ENCODE data around the gene BYSL. TPM values are rescaled to one million over a fixed set of nuclear protein-coding genes. Genes with fewer than 3 reads are reported as not detected.

The BYSL gene
- total RNA-seq, 5 donors from 2014 or later (not counting 1 experiment from before 2014, with no cell fraction given), result 3.5 to 20.5 (median 15.0) TPM

- WGBS (ENCODE audit: insufficient coverage), result 100% methylated on average over 1 of the region's 2 CpGs
- POLR2A ChIA-PET, result no interaction called here
- peaks cover 25% of the 10 kb centered on the region for H3K36me3 Mint-ChIP-seq
- H3K36me3 ChIP-seq (ENCODE audit: control insufficient read depth in 2 of 2, extremely low read depth in 1 of 2, insufficient read depth in 1 of 2, low read length in 1 of 2), result peaks cover 7 to 30% of the 10 kb centered on the region in 2 donors
- DNase-seq (no peak), ATAC-seq (replicated peaks in 1 of 4) (no peak)
- no peaks in the 10 kb centered on the region for H3K27me3 Mint-ChIP-seq
- H3K4me3 ChIP-seq (ENCODE audit: control insufficient read depth in 1 of 2, extremely low read depth in 1 of 2, low read length in 1 of 2), result no peak overlapping the region
- CTCF ChIA-PET, result no interaction called here
- no peak overlapping the region for H3K27ac ChIP-seq (ENCODE audit: low read length)
- H3K4me3 Mint-ChIP-seq, result no peak overlapping the region
- H3K4me1 Mint-ChIP-seq, result peaks cover 70 to 89% (median 87%) of the 10 kb centered on the region in 3 donors
- H3K9me3 Mint-ChIP-seq, result no peaks in the 10 kb centered on the region
- H3K27me3 ChIP-seq (replicated peaks in 1 of 2; ENCODE audit: control insufficient read depth in 2 of 2, extremely low read depth in 1 of 2, insufficient read depth in 2 of 2, low read length in 1 of 2), result no peaks in the 10 kb centered on the region
- peaks cover 13 to 69% of the 10 kb centered on the region in 2 experiments for H3K4me1 ChIP-seq (ENCODE audit: control insufficient read depth in 1 of 2, extremely low read depth in 1 of 2, insufficient read depth in 2 of 2, low read length in 2 of 2)
- H3K9me3 ChIP-seq, result no peaks in the 10 kb centered on the region
- peak overlapping the region; percentile 70 to 76 for H3K27ac Mint-ChIP-seq
These were observed 51.5 kb downstream of the BYSL start for GRCh38 chr6:41972826-41973225.

- CTCF ChIA-PET, result no interaction called here
- H3K36me3 ChIP-seq (ENCODE audit: control insufficient read depth in 2 of 2, extremely low read depth in 1 of 2, insufficient read depth in 1 of 2, low read length in 1 of 2), result peaks cover 7 to 33% of the 10 kb centered on the region in 2 donors
These were observed 53.1 kb downstream of the BYSL start for GRCh38 chr6:41974281-41974825.

GRCh38 chr6:41975276-41975675 is 54.0 kb downstream of the BYSL start:
- H3K4me3 Mint-ChIP-seq, result peak overlapping the region in 1 of 3 donors; percentile 33
- no peak overlapping the region for H3K4me3 ChIP-seq (ENCODE audit: control insufficient read depth in 1 of 2, extremely low read depth in 1 of 2, low read length in 1 of 2)
- CTCF ChIA-PET, result no interaction called here

More at GRCh38 chr6:41974281-41974825, 53.1 kb downstream of the BYSL start:
- Mint-ChIP-seq H3K36me3 (peaks cover 25% of the 10 kb centered on the region), H3K27ac (peak overlapping the region; percentile 27 to 54), H3K4me1 (peaks cover 63 to 84% (median 84%) of the 10 kb centered on the region in 3 donors), H3K27me3 (no peaks in the 10 kb centered on the region), H3K9me3 (no peaks in the 10 kb centered on the region), H3K4me3 (no peak overlapping the region)
- no peaks in the 10 kb centered on the region for H3K9me3 ChIP-seq
- no peak overlapping the region for H3K4me3 ChIP-seq (ENCODE audit: control insufficient read depth in 1 of 2, extremely low read depth in 1 of 2, low read length in 1 of 2)
- no peak overlapping the region for H3K27ac ChIP-seq (ENCODE audit: low read length)
- no peaks in the 10 kb centered on the region for H3K27me3 ChIP-seq (replicated peaks in 1 of 2; ENCODE audit: control insufficient read depth in 2 of 2, extremely low read depth in 1 of 2, insufficient read depth in 2 of 2, low read length in 1 of 2)
- WGBS (ENCODE audit: insufficient coverage), result 100% methylated on average over 1 of the region's 5 CpGs
- POLR2A ChIA-PET, result no interaction called here
- DNase-seq (no peak), ATAC-seq (replicated peaks in 1 of 4) (no peak)
- H3K4me1 ChIP-seq (ENCODE audit: control insufficient read depth in 1 of 2, extremely low read depth in 1 of 2, insufficient read depth in 2 of 2, low read length in 2 of 2), result peaks cover 17 to 74% of the 10 kb centered on the region in 2 experiments

GRCh38 chr6:41976794-41977484 is 55.6 kb downstream of the BYSL start:
- Mint-ChIP-seq H3K27ac (peak overlapping the region; percentile 81 to 87), H3K9me3 (no peaks in the 10 kb centered on the region), H3K4me3 (peak overlapping the region in 1 of 3 donors; percentile 33), H3K27me3 (no peaks in the 10 kb centered on the region), H3K4me1 (peaks cover 72 to 81% (median 81%) of the 10 kb centered on the region in 3 donors), H3K36me3 (peaks cover 25% of the 10 kb centered on the region)
- ChIA-PET POLR2A (no interaction called here), CTCF (no interaction called here)
- Histone ChIP-seq H3K27me3 (replicated peaks in 1 of 2; ENCODE audit: control insufficient read depth in 2 of 2, extremely low read depth in 1 of 2, insufficient read depth in 2 of 2, low read length in 1 of 2) (no peaks in the 10 kb centered on the region), H3K4me1 (ENCODE audit: control insufficient read depth in 1 of 2, extremely low read depth in 1 of 2, insufficient read depth in 2 of 2, low read length in 2 of 2) (peaks cover 25 to 70% of the 10 kb centered on the region in 2 experiments), H3K27ac (ENCODE audit: low read length) (no peak overlapping the region), H3K4me3 (ENCODE audit: control insufficient read depth in 1 of 2, extremely low read depth in 1 of 2, low read length in 1 of 2) (no peak overlapping the region), H3K36me3 (ENCODE audit: control insufficient read depth in 2 of 2, extremely low read depth in 1 of 2, insufficient read depth in 1 of 2, low read length in 1 of 2) (peaks cover 7 to 39% of the 10 kb centered on the region in 2 donors), H3K9me3 (no peaks in the 10 kb centered on the region)
- peak in 1 of 4 experiments; percentile 19 for ATAC-seq (replicated peaks in 1 of 4)
- WGBS (ENCODE audit: insufficient coverage), result 14% methylated on average over 4 of the region's 9 CpGs
- DNase-seq, result no peak

More at GRCh38 chr6:41975276-41975675, 54.0 kb downstream of the BYSL start:
- Mint-ChIP-seq H3K27me3 (no peaks in the 10 kb centered on the region), H3K9me3 (no peaks in the 10 kb centered on the region), H3K36me3 (peaks cover 24% of the 10 kb centered on the region), H3K4me1 (peaks cover 70 to 85% (median 85%) of the 10 kb centered on the region in 3 donors), H3K27ac (peak overlapping the region; percentile 80 to 87)
- Histone ChIP-seq H3K9me3 (no peaks in the 10 kb centered on the region), H3K27me3 (replicated peaks in 1 of 2; ENCODE audit: control insufficient read depth in 2 of 2, extremely low read depth in 1 of 2, insufficient read depth in 2 of 2, low read length in 1 of 2) (no peaks in the 10 kb centered on the region), H3K36me3 (ENCODE audit: control insufficient read depth in 2 of 2, extremely low read depth in 1 of 2, insufficient read depth in 1 of 2, low read length in 1 of 2) (peaks cover 7 to 33% of the 10 kb centered on the region in 2 donors), H3K4me1 (ENCODE audit: control insufficient read depth in 1 of 2, extremely low read depth in 1 of 2, insufficient read depth in 2 of 2, low read length in 2 of 2) (peaks cover 21 to 75% of the 10 kb centered on the region in 2 experiments), H3K27ac (ENCODE audit: low read length) (no peak overlapping the region)
- ATAC-seq (replicated peaks in 1 of 4) (no peak), DNase-seq (no peak)
- POLR2A ChIA-PET, result no interaction called here
- WGBS (ENCODE audit: insufficient coverage), result no CpG with 5 or more reads among the region's 4 CpGs

Other genes starting within 250 kb of the BYSL start
- 10 to 100 TPM; 18.9 to 28.1 (median 19.5) TPM for gene TFEB, start 185.9 kb upstream of the BYSL start, total RNA-seq
- under 1 TPM in 3 of 5 donors, not detected in 2; 0.58 to 0.86 (median 0.70) TPM for gene PGC, start 174.1 kb upstream of the BYSL start, total RNA-seq
- 10 to 100 TPM in 1 of 5 donors, 1 to 10 TPM in 4; 5.2 to 10.4 (median 8.9) TPM for gene FRS3, start 141.6 kb upstream of the BYSL start, total RNA-seq
- gene PRICKLE4, start 140.7 kb upstream of the BYSL start, total RNA-seq, result under 1 TPM in 2 of 5 donors, not detected in 3; 0.44 to 0.60 TPM
- 100 to 1,000 TPM; 124 to 131 (median 127) TPM for gene TOMM6, start 133.8 kb upstream of the BYSL start, total RNA-seq
- gene USP49, start 26.1 kb upstream of the BYSL start, total RNA-seq, result 1 to 10 TPM; 2.5 to 5.2 (median 3.3) TPM
- gene MED20, start 360 bp upstream of the BYSL start, total RNA-seq, result 10 to 100 TPM in 3 of 5 donors, 1 to 10 TPM in 2; 5.4 to 12.1 (median 11.1) TPM
- gene CCND3, start 20.3 kb downstream of the BYSL start, total RNA-seq, result 100 to 1,000 TPM; 265 to 532 (median 284) TPM
- 10 to 100 TPM; 46.0 to 55.5 (median 47.6) TPM for gene TAF8, start 129.0 kb downstream of the BYSL start, total RNA-seq
- gene C6orf132, start 221.1 kb downstream of the BYSL start, total RNA-seq, result under 1 TPM in 4 of 5 donors, not detected in 1; 0.05 to 0.18 (median 0.08) TPM

Data from T-cell (primary cell).